Measurements from ENCODE around the gene CERT1.

DNA sequence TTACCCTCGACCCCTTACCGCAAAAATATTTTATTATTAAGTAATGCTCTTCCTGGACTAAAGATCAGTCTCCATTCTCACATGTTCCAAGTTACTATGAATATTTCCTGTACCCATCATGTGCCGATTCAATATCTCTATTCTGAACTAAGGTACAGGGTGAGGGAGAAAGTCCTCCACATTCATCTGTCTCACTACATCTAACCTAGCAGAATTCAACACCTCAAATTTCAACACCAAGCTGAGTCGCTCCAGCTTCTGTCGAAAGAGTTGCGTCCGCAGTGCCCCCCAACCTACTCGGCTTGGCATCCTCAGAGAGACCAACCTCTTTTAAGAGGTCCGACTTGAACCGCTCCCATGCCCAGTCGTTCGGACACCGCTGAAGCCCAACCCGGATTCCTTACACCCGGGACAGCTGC, 1.0 kb downstream of the CERT1 start:
- TF ChIP-seq EP300 (IDR thresholded peaks at IDR 0.05) (no peak), POLR2A (IDR thresholded peaks at IDR 0.05) (no peak)
- TF ChIP-seq, protein P1, sequence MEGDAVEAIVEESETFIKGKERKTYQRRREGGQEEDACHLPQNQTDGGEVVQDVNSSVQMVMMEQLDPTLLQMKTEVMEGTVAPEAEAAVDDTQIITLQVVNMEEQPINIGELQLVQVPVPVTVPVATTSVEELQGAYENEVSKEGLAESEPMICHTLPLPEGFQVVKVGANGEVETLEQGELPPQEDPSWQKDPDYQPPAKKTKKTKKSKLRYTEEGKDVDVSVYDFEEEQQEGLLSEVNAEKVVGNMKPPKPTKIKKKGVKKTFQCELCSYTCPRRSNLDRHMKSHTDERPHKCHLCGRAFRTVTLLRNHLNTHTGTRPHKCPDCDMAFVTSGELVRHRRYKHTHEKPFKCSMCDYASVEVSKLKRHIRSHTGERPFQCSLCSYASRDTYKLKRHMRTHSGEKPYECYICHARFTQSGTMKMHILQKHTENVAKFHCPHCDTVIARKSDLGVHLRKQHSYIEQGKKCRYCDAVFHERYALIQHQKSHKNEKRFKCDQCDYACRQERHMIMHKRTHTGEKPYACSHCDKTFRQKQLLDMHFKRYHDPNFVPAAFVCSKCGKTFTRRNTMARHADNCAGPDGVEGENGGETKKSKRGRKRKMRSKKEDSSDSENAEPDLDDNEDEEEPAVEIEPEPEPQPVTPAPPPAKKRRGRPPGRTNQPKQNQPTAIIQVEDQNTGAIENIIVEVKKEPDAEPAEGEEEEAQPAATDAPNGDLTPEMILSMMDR (IDR thresholded peaks at IDR 0.05) = no peak
